ENCODE results near the gene DMD. TPM values are rescaled to one million over a fixed set of nuclear protein-coding genes. Genes with fewer than 3 reads are reported as not detected.
"Not testable (repeated sequence)": the region's sequence is repeated elsewhere in the genome, so short reads cannot be mapped to it uniquely, and the experiment has no call there.

DMD gene
- total RNA-seq, 1 donor from 2014 or later, result 22.9 TPM

DNA sequence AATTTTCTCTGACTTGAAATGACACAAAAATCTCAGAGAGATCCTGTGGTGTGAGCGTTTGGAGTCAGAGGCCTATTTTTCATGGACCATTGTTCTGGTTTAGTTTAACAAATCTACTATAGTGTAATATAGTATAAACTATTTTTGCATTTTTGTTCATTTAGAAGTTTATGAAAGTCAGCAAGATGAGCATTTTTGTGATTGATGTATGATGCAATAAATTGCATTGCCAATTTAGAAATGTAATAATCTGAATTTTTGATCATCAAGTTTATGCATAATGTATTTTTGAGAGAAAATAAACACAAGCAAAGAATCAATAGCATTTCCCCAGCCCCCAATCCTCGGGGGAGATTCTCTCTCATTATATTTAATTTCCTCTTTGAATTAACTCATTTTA, 1620.0 kb downstream of the DMD start:
- H3K9me3 Mint-ChIP-seq, result no peaks in the 10 kb centered on the region
- POLR2A ChIA-PET, result no interaction called here
- TF ChIP-seq, protein P1, sequence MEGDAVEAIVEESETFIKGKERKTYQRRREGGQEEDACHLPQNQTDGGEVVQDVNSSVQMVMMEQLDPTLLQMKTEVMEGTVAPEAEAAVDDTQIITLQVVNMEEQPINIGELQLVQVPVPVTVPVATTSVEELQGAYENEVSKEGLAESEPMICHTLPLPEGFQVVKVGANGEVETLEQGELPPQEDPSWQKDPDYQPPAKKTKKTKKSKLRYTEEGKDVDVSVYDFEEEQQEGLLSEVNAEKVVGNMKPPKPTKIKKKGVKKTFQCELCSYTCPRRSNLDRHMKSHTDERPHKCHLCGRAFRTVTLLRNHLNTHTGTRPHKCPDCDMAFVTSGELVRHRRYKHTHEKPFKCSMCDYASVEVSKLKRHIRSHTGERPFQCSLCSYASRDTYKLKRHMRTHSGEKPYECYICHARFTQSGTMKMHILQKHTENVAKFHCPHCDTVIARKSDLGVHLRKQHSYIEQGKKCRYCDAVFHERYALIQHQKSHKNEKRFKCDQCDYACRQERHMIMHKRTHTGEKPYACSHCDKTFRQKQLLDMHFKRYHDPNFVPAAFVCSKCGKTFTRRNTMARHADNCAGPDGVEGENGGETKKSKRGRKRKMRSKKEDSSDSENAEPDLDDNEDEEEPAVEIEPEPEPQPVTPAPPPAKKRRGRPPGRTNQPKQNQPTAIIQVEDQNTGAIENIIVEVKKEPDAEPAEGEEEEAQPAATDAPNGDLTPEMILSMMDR (IDR thresholded peaks at IDR 0.05), result no peak

DNA sequence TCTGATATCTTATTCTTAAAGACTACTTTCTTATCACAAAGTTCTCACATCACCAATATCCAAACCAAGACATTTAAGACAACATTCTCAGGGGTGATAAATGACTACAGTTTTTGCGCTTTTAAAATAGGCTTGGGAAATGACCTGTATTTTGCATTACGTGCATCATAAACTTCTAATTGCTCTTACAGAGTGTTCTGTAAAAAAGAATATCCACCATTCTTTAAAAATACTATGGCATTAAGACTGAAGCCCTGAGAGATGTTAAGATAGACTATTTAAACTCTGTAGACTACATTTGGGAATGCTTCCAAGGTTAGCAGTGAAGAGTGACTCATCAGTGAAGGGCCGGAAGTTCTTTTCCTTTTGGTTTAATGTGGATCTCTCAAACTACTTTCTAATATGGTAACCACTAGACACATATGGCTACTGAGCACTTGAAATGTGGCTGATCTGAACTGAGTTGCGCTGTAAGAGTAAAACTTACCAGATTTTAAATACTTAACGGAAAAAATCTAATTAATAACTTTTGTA, 1620.7 kb downstream of the DMD start:
- ChIA-PET POLR2A (no interaction called here), CTCF (no interaction called here)
- TF ChIP-seq, protein P1 (IDR thresholded peaks at IDR 0.05), result no peak
- Mint-ChIP-seq H3K9me3 (no peaks in the 10 kb centered on the region), H3K36me3 (ENCODE audit: low read depth) (no peaks in the 10 kb centered on the region), H3K27ac (no peak overlapping the region), H3K27me3 (no peaks in the 10 kb centered on the region), H3K4me1 (no peaks in the 10 kb centered on the region), H3K4me3 (no peak overlapping the region)
- DNase-seq, result no peak
- intact Hi-C loops (cut with micrococcal nuclease), result no loop called here
- ATAC-seq (ENCODE audit: low read depth), result no peak

More for the DNA sequence above, 1620.0 kb downstream of the DMD start:
- intact Hi-C loops (cut with micrococcal nuclease), result no loop called here
- ATAC-seq (ENCODE audit: low read depth) (no peak), DNase-seq (no peak)
- H3K36me3 Mint-ChIP-seq (ENCODE audit: low read depth), result no peaks in the 10 kb centered on the region
- CTCF ChIA-PET, result no interaction called here
- H3K4me1 Mint-ChIP-seq, result no peaks in the 10 kb centered on the region
- no peaks in the 10 kb centered on the region for H3K27me3 Mint-ChIP-seq
- H3K4me3 Mint-ChIP-seq, result no peak overlapping the region
- H3K27ac Mint-ChIP-seq, result no peak overlapping the region

DNA sequence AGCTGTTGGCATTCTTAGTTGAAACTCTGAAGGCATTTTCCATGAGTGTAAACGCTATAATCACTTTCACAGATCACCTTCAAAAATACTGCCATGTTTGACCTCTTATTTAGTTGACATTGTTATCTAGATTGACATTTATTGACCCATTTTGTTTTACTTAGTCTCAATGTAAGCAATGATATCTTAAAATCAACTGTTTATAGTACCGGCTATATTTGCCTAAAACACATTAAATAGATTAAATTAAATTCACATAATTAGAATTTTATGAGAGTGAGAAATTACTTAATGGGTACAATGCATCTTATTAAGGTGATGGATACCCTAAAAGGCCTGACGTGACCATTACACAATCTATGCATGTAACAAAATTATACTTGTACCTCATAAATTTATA, 1621.8 kb downstream of the DMD start:
- Mint-ChIP-seq H3K9me3 (no peaks in the 10 kb centered on the region), H3K4me1 (no peaks in the 10 kb centered on the region), H3K4me3 (no peak overlapping the region), H3K36me3 (ENCODE audit: low read depth) (no peaks in the 10 kb centered on the region), H3K27me3 (no peaks in the 10 kb centered on the region), H3K27ac (no peak overlapping the region)
- intact Hi-C loops (cut with micrococcal nuclease), result no loop called here
- TF ChIP-seq, protein P1 (IDR thresholded peaks at IDR 0.05), result no peak
- ATAC-seq (ENCODE audit: low read depth) (no peak), DNase-seq (no peak)
- ChIA-PET POLR2A (no interaction called here), CTCF (no interaction called here)

DNA sequence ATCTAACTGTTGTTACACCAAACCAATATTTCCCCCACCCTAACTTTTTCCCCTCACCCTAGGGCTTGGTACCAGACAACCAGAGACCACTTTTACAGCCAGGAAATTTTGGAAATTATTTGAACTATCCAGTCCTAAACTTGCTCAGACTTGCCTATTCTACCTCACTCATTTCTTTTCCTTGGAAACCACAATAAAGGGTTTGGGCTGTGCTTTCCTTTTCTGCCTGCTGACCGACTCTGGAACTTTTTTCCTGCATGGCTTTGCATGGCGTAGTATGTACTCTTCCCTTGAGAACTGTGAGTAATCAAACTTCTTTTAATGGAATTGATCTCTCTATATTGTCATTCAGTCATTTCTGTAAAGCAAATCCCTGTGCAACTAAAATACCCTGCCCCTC, 1623.0 kb downstream of the DMD start:
- H3K4me3 Mint-ChIP-seq, result no peak overlapping the region
- DNase-seq (no peak), ATAC-seq (ENCODE audit: low read depth) (no peak)
- ChIA-PET CTCF (no interaction called here), POLR2A (no interaction called here)
- H3K27me3 Mint-ChIP-seq, result no peaks in the 10 kb centered on the region
- TF ChIP-seq, protein P1 (IDR thresholded peaks at IDR 0.05), result no peak
- no peaks in the 10 kb centered on the region for H3K36me3 Mint-ChIP-seq (ENCODE audit: low read depth)
- no peaks in the 10 kb centered on the region for H3K9me3 Mint-ChIP-seq
- H3K27ac Mint-ChIP-seq, result no peak overlapping the region
- no peaks in the 10 kb centered on the region for H3K4me1 Mint-ChIP-seq
- intact Hi-C loops (cut with micrococcal nuclease), result no loop called here

- POLR2A ChIA-PET; ATAC-seq (ENCODE audit: low read depth); H3K36me3 Mint-ChIP-seq (ENCODE audit: low read depth); H3K4me1 Mint-ChIP-seq; H3K4me3 Mint-ChIP-seq; H3K9me3 Mint-ChIP-seq; intact Hi-C loops (cut with micrococcal nuclease); DNase-seq; H3K27me3 Mint-ChIP-seq; CTCF ChIA-PET; H3K27ac Mint-ChIP-seq: not testable (repeated sequence)
Measured at GRCh38 chrX:31583892-31584291, 1627.5 kb downstream of the DMD start.

- POLR2A ChIA-PET, result no interaction called here
- no peak overlapping the region for H3K27ac Mint-ChIP-seq
- no peaks in the 10 kb centered on the region for H3K4me1 Mint-ChIP-seq
- TF ChIP-seq, protein P1 (IDR thresholded peaks at IDR 0.05), result no peak
- DNase-seq, result no peak
- H3K4me3 Mint-ChIP-seq, result no peak overlapping the region
- no peak for ATAC-seq (ENCODE audit: low read depth)
- intact Hi-C loops (cut with micrococcal nuclease), result no loop called here
- H3K9me3 Mint-ChIP-seq, result no peaks in the 10 kb centered on the region
- CTCF ChIA-PET, result no interaction called here
- no peaks in the 10 kb centered on the region for H3K36me3 Mint-ChIP-seq (ENCODE audit: low read depth)
- no peaks in the 10 kb centered on the region for H3K27me3 Mint-ChIP-seq
Measured at GRCh38 chrX:31580726-31581125, 1630.6 kb downstream of the DMD start.
